Right lobe of liver (tissue), 4 donors: ENCODE results near the gene ALDH1A3.

Source experiments
- POLR2A ChIP-seq: fragments of 450-650 bp; IDR thresholded peaks from one replicate; pipeline ENCODE4 v1.6.1; 2017; ENCODE audit warnings: antibody characterized with exemption, mild to moderate bottlenecking
- TF ChIP-seq, protein P1 (sequence below), 4 donors: fragments of 200-600 bp in 3 of 4; fragments of 450-650 bp in 1 of 4; IDR thresholded peaks; one replicate each; pipeline versions ENCODE4 v1.5.1 to v1.8.0; 2016 to 2022; ENCODE audit warnings: antibody characterized with exemption in 4 of 4, mild to moderate bottlenecking in 2 of 4
- donor health status: DM: no; HTN: no; CAD: no.
- donor health status: DM: no; HTN: no; CAD: no.
- donor health status: DM: no; HTN: yes; CAD: no.

DNA sequence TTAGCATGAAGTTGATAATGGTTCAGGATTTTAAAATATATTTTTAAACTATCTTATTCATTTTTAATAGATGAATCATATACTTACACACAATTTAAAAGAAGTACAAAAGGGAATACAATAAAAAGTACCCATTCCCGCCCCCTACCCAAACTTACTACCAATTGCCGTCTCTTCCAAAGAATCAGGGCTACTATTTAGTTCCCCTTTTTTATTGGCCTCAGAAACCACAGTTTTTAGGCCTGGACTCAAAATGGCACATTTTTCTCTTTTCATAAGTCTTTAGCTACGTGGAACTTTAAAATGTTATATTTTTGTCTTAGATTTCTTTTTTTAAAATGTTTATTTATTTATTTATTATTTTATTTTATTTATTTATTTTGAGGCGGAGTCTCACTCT, 57.5 kb downstream of the ALDH1A3 start:
- no peak for TF ChIP-seq POLR2A
- TF ChIP-seq, protein P1, sequence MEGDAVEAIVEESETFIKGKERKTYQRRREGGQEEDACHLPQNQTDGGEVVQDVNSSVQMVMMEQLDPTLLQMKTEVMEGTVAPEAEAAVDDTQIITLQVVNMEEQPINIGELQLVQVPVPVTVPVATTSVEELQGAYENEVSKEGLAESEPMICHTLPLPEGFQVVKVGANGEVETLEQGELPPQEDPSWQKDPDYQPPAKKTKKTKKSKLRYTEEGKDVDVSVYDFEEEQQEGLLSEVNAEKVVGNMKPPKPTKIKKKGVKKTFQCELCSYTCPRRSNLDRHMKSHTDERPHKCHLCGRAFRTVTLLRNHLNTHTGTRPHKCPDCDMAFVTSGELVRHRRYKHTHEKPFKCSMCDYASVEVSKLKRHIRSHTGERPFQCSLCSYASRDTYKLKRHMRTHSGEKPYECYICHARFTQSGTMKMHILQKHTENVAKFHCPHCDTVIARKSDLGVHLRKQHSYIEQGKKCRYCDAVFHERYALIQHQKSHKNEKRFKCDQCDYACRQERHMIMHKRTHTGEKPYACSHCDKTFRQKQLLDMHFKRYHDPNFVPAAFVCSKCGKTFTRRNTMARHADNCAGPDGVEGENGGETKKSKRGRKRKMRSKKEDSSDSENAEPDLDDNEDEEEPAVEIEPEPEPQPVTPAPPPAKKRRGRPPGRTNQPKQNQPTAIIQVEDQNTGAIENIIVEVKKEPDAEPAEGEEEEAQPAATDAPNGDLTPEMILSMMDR (IDR thresholded peaks at IDR 0.05) = no peak
